NCI-H2196 (cell line): ENCODE measurements around the gene JUP.
A peak's percentile ranks its signal among the peaks of the same experiment; 100 is the strongest.

Experiments
- DNase-seq: peaks from one replicate; lab custom pipeline; 2025; ENCODE audit not compliant: unreplicated experiment; lab: John Stamatoyannopoulos, UW

Gene JUP

DNA sequence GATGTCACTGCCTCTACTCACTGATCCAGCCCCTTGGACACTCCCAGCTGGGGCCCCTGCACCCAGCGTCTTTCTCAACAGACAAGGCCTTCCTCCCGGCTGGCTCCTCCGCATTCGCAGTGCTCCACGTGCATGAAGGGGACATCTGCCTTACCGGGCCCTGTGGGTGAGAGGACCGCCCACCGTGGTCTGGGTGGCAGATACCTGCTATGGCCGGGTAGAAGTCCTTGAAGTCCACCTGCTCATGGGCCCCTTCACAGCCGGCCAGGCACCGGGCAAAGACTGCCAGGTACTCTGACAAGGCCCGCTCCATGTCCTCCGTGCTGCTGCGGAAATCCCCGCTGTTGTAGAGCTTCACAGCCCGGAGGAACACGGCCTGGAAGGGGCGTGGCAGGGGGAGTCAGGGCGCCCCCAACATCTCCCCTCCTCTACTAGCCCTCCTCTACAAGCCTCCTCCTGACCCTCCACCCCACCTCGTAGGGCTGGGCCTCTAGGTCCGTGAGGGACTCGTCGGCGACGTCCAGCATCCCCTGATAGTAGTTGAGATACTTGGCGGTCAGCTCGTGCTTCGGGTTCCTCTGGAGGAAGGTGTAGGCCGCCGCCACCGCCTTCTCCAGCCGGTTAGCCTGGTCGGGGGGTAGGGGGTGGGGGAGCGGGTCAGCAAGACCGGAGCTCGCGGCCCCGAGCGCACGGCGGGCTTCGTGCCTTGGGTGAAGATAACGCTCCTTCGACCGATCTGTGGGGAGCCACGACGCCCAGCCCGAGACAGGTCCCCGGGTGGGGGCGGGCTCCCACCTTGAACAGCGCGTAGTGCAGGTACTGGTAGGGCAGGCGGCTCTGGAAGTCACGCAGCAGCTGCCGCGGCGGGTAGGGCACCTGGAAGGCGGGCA lies 24.4 kb upstream of the JUP start:
- DNase-seq: no peak

DNA sequence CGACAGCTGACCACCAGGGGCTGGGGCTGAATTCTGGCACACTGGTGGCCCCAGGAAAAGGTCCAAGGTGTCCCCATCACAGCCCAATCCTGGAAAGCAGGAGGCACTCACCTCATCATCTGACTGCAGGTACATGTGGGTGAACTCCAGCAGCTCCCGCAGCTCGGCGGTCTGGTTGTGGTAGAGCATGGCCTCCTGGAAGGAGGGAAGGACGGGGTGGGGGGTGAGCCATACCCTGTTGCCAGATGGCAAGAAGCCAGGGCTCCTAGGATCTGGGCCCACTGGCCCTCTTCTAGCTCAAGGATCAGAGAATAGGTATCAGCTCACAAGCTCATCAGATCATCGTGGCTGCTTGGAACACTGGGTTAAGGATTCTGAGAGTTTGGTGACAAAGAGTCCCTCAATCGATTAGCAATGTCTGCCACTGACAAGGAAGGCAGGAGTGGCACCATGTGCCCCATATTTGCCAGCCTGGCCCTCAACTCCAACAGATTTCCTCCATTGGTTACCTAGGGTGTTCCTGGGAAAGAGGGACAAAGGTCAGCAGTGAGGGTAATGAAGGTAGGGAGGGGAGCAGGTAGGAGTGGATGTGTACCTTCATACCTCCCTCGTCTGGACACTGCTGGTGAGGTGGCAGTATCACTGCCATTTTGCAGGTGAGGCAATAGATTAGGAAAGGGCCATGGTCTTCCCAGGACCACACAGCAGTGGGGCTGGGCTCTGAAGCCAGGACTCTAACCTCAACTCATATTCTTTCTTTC lies 20.4 kb upstream of the JUP start:
- DNase-seq: no peak

DNA sequence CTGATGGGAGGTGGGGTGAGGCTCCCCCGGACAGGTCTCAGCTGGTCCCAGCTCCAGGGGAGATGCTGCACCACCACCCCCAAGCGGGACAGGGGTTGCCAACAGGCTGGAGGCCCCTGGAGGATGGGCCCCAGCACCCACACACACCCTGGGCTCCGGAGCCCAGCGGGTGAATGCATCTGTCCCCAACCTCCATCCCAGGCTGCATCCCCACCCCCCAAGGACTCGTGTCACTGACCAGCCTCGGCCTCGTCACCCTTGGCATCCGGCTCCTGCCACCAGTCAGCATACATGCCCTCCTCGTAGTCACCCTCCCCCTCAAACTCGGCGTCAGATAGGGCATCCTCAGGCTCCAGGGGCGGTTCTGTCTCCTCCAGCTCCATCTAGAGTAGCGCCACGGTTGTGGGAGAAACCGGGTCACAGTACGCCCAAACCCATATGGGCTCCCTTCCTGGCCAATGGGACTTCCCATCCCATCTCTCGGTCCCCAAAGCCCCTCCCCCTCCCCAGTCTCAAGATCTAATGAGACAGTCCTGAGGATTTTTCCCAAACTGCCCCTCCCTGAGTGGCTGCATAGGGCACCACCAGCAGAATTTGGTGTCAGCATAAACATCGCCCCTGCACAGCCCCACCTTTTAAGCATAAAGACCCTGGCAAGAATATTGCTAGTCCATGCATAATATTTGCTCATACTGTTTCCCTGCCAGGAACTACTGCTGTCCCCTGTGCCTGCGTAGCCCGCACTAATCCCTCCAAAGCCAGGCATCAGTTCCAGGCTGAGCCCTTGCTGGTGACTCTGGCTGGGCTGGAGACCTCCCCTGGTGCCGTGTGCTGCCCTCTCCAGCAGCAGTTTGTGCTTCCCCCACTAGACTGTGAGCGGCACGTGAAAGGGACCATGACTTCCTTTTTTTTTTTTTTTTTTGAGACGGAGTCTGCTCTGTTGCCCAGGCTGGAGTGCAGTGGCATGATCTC lies 16.8 kb upstream of the JUP start:
- no peak for DNase-seq

DNA sequence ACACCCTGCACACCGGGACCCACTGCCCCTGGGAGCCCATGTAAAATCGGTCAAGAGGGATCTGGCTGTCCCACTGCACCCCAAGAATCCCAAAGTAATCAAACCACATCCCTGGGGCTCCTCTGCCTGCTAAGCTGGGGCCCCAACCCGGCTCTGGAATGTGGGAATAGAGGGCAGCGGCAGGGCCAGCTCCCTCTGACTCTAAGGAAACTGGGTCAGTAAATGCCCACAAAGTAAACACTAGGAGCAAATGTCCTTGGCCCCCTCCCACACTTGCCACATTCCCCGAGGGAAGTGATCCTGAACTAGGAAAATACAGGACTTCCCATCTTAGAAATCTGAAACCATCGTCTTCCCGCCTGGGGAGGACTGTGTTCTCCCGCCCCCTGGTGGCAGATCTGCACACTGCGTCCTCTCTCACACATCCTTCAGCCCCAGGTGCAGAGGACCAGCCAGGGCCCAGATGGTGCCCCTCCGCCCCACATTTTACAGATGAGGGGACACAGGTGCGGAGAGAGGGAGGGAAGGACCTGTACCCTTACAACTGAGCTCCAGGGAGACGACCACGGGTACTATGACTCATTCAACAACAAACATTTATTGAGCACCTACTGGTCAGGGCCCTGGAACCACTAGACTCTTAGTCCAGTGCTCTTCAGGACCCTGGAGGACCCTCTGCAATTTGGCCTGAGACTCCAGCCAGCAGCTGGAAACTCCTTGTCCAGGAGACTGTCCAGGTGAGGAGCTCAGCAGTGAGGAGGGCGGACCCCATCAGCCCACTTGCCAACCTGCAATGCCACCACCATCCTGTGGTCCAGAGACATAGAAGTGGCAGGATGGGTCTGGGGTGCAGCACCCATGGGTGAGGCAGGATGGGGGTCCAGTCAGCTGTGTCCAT lies 15.1 kb upstream of the JUP start:
- peak; percentile 55 for DNase-seq

DNA sequence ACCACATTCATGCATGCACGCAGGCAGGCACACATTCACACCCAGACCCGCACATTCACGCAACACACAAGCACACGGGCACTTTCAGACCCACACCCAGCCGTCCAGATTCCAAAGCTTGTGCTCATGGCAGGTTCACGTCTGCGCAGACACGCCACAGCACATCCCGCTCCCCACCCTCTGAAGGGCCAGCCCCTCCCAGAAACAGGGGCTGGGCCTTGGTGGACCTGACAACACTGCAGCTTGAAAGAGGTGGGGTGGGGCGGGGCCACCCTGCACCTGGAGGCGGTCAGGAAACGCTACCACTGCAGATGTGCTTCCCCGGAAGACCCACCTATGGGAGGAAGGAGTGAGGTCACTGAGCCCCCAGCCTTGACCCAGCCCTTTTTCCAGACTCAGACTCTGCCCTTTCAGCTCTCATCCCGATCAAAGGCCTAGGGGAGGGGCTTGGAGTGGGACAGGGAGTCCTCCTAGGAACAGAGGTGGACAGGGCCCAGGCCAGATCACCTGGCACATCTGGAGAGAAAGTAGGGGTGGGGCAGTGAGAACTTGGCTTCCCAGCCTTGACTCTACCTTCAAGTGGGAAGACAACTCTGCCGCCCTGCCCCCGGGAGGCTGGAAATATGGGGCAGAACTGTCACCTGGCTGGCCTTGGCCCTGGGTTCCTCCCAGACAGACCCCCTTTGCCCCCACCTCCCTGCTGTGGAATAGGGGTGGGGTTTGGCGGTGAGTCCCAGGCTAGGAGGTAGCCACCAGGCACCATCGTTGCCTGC lies 14.3 kb upstream of the JUP start:
- DNase-seq: no peak

DNA sequence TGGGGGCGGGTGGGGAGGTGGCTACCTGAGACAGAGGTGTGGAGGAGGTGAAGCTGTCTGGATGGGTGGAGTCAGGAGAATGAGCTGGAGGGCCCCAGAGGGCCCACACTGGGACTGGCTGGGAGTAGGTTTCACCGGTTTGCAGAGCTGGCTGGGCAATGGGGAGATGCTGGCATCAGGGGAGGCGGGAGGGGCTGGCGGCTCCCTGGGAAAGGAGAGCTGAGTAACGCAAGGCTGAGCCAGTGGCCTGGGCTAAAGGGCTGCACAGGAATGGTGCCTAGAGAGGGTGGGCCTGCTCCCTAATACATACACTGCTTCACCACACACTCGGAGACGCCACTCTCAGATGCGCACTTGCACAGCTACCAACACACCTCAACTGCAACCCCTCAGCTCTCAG lies 12.9 kb upstream of the JUP start:
- no peak for DNase-seq

DNA sequence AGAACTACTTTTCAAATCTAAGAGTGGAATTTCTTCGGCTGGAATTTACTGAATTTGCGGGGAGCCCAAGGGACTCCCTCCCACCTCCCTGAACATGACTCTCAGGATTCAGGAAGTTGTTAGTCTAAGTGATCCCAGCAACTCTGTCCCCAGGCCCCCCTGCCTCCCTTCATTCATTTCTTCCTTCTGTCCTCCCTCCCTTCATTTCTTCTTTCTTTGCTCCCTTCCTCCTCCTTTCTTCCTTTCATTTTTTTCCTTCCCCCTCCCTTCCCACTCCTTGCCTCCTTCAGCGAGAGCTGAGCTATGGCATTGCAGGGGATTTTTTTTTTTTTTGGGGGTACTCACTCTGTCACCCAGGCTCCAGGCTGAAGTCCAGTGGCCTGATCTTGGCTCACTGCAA lies 10.9 kb upstream of the JUP start:
- no peak for DNase-seq

DNA sequence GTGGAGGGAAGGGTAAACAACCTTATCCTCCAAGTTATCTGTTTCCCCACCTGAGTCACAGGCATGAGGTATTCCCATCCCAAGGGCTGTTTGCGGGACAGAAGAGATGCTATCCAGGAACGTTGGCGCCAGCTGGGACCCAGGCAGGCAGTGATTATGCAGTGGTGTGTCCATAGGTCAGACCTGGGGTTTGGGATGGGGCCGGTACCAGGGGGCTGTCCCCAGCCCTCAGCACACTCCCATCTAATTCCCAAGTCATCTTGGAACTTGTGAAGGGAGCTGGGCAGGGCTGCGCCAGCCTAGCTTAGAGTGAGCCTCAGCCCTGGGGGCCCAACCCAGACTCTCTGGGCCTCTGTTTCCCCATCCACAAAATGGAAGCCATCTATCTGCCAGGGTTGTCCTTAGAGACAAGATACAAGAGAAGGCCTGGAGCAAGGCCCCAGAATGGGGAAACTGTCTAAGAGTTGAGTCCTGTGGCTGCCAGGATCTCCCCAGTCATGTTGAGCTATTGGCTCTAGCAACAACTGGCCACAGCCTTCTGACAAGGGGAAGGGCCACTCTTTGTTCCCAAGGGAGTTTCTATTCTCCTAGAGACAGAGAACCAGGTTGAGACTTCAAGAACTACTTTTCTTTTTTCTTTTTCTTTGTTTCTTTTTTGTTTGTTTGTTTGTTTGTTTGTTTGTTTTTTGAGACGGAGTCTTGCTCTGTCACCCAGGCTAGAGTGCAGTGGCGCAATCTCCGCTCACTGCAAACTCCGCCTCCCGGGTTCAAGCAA lies 9.8 kb upstream of the JUP start:
- DNase-seq: no peak

DNA sequence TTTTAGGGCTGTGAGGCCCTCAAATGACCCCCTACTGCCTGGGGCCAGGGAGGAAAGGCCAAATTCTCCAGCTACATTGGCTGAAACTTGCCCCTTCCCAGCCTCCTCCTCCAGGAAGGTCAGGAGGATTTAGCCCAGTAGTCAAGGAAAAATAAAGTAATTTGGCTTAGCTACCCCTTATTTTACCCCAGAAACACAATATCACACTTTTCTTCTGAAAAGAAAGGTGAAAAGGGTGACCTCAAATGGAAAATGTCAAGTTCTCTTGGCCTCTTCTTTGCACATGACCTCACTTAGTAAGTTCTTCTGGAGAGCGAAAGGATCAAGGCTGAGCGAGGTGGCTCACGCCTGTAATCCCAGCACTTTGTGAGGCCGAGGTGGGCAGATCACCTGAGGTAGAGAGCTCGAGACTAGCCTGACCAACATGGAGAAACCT lies 8.0 kb upstream of the JUP start:
- DNase-seq: no peak

DNA sequence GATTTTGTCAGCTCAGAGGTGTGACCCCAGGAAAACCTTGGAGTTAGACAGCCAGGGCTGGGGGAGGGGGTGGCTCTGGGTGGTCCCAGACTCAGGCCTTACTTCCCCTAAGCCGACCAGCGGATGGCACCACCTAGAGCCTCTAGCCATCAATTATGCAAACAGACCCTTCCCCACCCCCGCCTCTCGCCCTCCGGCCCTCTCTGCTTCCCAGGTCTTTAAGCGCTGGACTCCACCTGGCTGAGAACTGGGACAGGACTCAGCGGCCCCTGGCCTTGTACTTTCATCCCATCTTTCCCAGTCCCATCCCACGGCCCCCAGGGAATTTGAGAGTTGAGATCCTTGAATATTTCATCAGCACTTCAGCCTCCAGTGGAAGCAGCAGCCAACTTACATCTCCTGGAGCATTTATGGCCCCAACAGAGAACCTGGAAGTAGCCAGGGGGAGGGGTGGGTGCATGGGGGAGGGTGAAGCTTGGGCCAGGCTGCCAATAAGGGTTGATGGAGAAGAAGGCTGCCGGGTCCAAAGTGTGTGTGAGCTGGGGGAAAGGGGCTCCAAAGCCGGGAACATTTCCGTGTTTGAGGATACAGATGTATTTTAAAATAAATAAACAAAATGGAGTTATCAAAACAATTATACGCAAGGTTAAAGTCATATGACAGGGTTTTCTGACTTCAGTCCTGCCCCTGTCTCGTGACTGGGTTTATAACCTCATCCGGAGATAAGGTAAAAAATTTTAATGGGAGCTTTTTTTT lies 7.5 kb upstream of the JUP start:
- no peak for DNase-seq

DNA sequence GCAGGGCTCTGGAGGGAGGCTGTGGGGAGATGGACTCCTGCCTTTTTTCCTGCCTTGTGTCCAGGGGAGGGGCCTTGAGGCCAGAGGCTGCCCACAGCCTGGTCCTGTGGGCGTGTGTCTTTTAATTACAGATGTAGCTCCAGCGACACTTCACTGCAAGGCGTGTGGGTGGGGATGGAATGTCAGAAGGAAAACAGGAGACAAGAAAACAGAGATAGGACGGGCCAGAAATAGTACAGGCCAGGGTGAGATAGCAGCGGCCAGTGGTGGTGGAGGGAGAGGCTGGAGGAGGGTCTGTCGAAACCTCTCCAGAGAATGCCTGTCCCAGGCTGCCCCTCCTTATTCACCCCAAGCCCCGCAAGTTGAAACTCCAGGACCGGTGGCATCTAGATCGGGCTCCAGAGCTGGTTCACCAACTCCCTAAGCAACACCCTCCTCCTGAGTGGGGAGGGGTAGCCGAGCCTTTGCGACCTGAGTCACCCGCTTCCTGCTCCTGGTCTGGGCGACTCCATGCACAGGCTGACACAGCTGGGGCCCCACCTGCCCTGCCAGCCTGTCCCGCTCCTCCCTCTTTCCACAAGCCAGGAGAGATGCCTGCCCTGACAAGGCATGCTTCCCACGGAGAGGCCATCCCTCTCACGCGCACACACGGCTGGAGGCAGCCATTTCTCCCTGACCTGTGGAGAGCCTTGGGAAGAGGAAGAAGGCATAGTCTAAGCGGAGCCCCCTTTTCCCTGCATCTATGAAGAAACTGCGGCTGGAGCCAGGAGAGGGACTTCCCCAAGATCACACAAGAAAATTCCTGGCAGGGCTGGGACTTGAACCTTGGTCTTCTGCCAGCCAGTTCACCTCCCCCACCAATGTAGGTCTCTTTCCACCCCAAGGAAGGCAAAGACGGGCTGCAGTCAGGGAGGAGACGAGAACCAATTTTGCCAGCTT lies 6.6 kb upstream of the JUP start:
- peak; percentile 2 for DNase-seq

DNA sequence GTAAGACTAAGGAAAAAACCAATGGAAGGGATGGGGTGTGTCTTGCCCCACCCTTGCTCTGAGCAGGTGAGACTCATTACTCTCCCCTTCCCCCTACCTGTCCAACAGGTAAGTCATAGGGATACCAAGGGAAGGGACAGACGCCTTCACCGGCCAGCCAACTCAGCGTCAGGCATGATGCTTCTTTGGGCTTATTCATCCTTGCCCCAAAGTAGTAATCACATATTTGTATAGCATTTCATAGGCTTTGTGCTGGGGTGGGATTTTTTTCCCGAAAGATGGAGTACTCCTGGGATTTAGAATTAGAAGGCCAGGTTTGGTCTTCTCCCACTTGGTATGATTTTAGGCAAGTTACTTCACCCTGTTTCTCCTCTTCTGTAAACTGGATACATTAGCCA lies 509 bp upstream of the JUP start:
- DNase-seq: no peak

DNA sequence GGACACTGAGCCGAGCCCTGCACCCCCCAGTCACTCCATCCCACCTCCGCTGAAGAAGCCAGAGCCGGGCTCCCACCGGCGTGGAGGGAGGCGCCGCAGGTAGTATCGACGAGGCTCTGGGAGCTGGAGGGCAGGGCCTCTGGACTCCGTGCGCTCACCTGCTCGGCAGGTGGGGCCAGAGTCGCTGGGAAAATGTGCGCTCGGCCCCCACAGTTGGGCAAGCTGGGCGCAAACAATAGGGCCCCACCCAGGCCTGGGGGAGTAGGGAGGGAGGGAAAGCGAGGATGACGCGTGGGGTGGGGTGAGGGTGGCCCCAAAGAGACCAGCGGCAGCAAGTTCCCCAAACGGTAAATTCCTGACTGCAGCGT lies 668 bp downstream of the JUP start:
- peak; percentile 8 for DNase-seq

DNA sequence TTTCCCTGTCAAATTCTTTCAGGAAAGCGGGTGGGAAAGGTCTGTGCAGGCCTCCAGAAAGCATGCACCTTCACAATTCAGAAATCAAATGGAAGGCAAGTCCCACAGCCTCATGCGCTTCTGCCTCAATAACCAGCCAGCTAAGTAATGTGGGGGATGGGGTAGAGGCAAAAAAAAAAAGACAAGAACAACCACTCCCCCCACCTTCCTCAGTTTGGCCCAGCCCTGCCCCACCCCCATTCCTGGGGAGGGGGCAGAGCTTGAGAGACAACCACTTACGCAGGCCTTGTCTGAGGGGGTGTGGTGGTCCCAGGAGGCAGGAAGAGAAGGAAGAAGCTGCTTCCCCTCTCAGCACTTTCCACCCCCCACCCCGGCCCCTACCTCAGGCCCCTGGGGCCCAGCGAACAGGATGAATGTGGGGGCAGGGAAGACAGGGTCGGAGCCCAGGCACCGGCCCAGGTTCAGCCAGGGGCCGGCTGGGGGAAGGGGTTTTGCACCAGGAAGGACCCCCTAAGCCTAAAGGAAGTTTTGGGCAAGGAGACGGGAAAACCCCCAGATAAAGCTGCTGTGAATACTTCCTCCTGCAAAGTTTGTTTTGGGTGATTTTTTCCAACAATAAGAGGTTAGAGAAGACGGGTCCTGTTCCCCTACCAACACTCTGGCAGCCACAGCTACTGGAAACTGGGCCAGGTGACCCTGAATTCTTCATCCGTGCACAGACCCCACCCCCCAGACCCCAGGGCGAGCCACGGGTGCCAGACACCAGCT lies 1.2 kb downstream of the JUP start:
- no peak for DNase-seq

DNA sequence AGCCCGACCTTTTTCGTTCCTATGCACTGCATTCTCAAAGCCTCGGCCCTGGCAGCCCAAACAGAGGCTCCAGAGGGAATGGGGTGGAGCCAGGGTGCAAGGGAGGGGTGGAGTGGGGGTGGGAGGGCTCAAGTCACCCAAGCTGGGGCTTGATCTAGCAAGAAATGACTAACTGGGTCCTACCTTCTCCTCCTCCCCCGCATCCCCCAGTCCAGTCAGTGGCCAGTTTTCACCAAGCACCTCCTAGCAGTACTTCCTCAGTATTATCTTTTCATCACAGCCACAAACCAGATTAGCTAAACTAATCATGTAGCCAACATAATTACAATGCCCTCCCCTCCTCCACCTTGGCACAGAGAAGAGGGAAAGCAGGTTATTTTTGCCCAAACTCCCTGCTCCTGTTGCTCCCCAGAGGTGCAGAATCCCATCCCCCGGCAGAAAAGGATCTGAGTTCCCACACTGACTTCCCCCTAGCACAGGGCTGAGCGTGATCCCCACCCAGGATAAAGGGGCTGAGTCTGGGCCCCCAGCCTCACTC lies 2.2 kb downstream of the JUP start:
- peak; percentile 5 for DNase-seq

DNA sequence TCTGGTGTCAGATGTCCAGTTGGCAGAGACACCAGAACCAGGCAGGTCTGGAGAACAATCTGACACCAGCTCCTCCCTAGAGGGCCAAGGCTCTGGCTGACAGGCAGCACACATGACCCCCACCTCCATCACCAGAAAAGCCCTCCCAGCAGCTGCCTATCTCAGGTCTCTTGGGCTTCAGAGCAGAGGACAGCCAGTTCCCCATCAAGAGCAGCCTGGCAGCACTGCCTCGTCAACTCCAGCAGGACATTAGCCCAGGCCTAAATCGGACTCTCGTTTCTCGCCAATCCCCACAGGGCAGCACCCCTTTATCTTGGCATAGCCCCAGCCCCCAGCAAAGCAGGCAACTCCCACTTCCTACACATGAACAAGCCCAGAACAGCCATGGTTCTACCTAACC lies 4.4 kb downstream of the JUP start:
- no peak for DNase-seq
